Measurements from ENCODE around the gene TRIO.

DNA sequence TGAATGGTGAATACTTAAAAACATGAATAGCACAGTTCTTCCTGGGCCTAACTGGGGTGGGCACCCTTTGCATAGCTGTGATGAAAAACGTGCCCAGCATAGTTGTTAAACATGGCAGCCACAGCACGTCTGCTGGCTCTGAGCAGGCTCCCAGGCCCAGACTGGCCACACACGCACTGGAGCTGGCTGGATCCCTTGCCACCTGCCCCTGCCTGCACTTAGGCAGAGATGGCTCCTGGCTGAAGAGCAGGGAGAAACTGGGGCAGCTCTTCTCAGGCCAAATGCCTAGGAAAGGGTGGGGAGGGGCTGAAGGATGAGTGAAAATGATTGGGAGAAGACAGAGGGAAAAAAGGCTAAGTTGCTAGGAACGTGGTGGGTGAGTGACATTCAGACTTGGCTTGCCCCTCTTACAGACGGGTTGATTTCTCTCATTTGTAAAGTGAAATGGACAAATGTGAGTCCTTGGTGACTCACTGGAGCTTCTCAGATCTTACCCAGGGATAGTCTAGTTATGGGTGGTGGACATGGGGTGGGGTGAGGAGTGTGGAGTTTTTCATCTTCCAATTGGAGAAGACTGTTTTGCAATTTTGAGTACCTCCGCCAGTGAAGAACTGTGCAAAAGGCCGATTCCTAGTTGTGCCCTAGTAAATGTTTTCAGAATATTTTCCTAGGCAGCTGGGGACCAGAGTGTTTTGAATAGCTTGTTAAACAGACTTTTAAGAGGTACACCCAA lies 42.4 kb downstream of the TRIO start:
- TF ChIP-seq, protein P1, sequence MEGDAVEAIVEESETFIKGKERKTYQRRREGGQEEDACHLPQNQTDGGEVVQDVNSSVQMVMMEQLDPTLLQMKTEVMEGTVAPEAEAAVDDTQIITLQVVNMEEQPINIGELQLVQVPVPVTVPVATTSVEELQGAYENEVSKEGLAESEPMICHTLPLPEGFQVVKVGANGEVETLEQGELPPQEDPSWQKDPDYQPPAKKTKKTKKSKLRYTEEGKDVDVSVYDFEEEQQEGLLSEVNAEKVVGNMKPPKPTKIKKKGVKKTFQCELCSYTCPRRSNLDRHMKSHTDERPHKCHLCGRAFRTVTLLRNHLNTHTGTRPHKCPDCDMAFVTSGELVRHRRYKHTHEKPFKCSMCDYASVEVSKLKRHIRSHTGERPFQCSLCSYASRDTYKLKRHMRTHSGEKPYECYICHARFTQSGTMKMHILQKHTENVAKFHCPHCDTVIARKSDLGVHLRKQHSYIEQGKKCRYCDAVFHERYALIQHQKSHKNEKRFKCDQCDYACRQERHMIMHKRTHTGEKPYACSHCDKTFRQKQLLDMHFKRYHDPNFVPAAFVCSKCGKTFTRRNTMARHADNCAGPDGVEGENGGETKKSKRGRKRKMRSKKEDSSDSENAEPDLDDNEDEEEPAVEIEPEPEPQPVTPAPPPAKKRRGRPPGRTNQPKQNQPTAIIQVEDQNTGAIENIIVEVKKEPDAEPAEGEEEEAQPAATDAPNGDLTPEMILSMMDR (IDR thresholded peaks at IDR 0.05): no peak
- no peak for TF ChIP-seq POLR2A (IDR thresholded peaks at IDR 0.05; ENCODE audit: low read depth)
- no peak for TF ChIP-seq POLR2AphosphoS5 (IDR thresholded peaks at IDR 0.05)
